Osteoblast (primary cell): ENCODE measurements around the gene TMEM119. TPM values are rescaled to one million over a fixed set of nuclear protein-coding genes. Genes with fewer than 3 reads are reported as not detected.
A peak's percentile ranks its signal among the peaks of the same experiment; 100 is the strongest.

Experiments
- DNase-seq: peaks from one replicate; pipeline ENCODE4 v3.0.0; 2011; ENCODE audit warnings: low spot score, mixed read lengths; ENCODE audit not compliant: insufficient read length; ENCODE audit errors: missing footprints
- H2AFZ ChIP-seq: 2 replicates; pipeline ENCODE4 v1.6.0; 2011; ENCODE audit warnings: mild to moderate bottlenecking, low read length
- H3K27ac ChIP-seq: 2 replicates; pipeline ENCODE4 v1.5.1; 2011; ENCODE audit warnings: mild to moderate bottlenecking, low read depth, low read length, moderate library complexity
- H3K27me3 ChIP-seq: 2 replicates; pipeline ENCODE4 v1.6.0; 2012; ENCODE audit warnings: mild to moderate bottlenecking, control low read depth, inconsistent platforms, low read length, moderate library complexity; ENCODE audit not compliant: insufficient read depth
- H3K36me3 ChIP-seq: 2 replicates; pipeline ENCODE4 v1.5.1; 2011; ENCODE audit warnings: mild to moderate bottlenecking, low read length, control low read depth, moderate library complexity; ENCODE audit not compliant: insufficient read depth
- H3K4me1 ChIP-seq: 2 replicates; pipeline ENCODE4 v1.5.1; 2011; ENCODE audit warnings: mild to moderate bottlenecking, low read length, control low read depth, moderate library complexity; ENCODE audit not compliant: insufficient read depth
- H3K4me2 ChIP-seq: 2 replicates; pipeline ENCODE4 v1.6.0; 2011; ENCODE audit warnings: mild to moderate bottlenecking, low read length; ENCODE audit not compliant: insufficient read depth
- H3K4me3 ChIP-seq: fragments of 200-600 bp; sonication (generic); 3 replicates; pipeline ENCODE4 v1.5.1; 2012; ENCODE audit warnings: mild to moderate bottlenecking, low read length, inconsistent platforms; ENCODE audit not compliant: insufficient read depth
- H3K79me2 ChIP-seq: 2 replicates; pipeline ENCODE4 v1.6.0; 2012; ENCODE audit warnings: mild to moderate bottlenecking, low read length, control low read depth, inconsistent platforms; ENCODE audit not compliant: insufficient read depth
- H3K9me3 ChIP-seq: 2 replicates; pipeline ENCODE4 v1.5.1; 2011; ENCODE audit warnings: low read depth, low read length, control low read depth
- H4K20me1 ChIP-seq: 2 replicates; pipeline ENCODE4 v1.6.0; 2012; ENCODE audit warnings: mild to moderate bottlenecking, low read length, control low read depth; ENCODE audit not compliant: insufficient read depth
- total RNA-seq: library from RNA; depleted of rRNA; stranded (reverse); fragments of >200 nt; gene quantifications from 2 replicates; pipeline ENCODE4 v1.2.3, GENCODE V29; 2012
- TF ChIP-seq, protein P1 (sequence below): IDR thresholded peaks from 2 replicates; pipeline ENCODE4 v1.5.1; 2011; ENCODE audit warnings: mild to moderate bottlenecking, low read depth, low read length, moderate library complexity; ENCODE audit errors: extremely low read depth

The TMEM119 gene
- total RNA-seq, 1 donor, result 359 TPM

GRCh38 chr12:108609537-108610335 is 11.9 kb upstream of the TMEM119 start:
- peak overlapping the region; percentile 46 for H3K4me2 ChIP-seq

DNA sequence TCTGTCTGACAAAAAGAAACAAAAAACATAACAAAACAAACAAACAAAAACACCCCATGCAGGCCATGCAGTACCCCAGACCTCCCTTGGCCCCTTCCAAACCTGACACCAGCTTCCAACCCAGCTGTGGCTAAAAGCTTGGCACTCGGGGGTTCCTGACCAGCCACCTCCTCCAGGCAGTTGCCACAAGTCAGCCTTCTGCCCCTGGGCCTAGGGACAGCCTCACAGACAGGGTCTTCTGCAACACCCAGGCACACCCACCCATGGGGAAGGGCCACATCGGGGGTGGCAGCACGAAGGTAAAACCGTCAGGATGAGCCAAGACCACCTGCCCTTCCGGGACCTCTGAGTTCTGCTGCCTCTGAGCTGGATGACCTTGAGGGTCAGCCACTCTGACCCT is 10.7 kb upstream of the TMEM119 start:
- H2AFZ ChIP-seq, result no peak overlapping the region
- no peaks in the 10 kb centered on the region for H3K9me3 ChIP-seq
- H4K20me1 ChIP-seq, result no peaks in the 10 kb centered on the region
- H3K79me2 ChIP-seq, result no peaks in the 10 kb centered on the region
- H3K4me3 ChIP-seq, result no peak overlapping the region
- no peaks in the 10 kb centered on the region for H3K27me3 ChIP-seq
- H3K4me2 ChIP-seq, result no peak overlapping the region
- TF ChIP-seq, protein P1, sequence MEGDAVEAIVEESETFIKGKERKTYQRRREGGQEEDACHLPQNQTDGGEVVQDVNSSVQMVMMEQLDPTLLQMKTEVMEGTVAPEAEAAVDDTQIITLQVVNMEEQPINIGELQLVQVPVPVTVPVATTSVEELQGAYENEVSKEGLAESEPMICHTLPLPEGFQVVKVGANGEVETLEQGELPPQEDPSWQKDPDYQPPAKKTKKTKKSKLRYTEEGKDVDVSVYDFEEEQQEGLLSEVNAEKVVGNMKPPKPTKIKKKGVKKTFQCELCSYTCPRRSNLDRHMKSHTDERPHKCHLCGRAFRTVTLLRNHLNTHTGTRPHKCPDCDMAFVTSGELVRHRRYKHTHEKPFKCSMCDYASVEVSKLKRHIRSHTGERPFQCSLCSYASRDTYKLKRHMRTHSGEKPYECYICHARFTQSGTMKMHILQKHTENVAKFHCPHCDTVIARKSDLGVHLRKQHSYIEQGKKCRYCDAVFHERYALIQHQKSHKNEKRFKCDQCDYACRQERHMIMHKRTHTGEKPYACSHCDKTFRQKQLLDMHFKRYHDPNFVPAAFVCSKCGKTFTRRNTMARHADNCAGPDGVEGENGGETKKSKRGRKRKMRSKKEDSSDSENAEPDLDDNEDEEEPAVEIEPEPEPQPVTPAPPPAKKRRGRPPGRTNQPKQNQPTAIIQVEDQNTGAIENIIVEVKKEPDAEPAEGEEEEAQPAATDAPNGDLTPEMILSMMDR, result no peak
- peaks cover 25% of the 10 kb centered on the region for H3K4me1 ChIP-seq
- H3K27ac ChIP-seq, result no peak overlapping the region
- DNase-seq, result no peak
- H3K36me3 ChIP-seq, result no peaks in the 10 kb centered on the region

More at GRCh38 chr12:108609537-108610335, 11.9 kb upstream of the TMEM119 start:
- Histone ChIP-seq H3K36me3 (no peaks in the 10 kb centered on the region), H3K9me3 (no peaks in the 10 kb centered on the region), H3K27ac (peak overlapping the region; percentile 47), H4K20me1 (no peaks in the 10 kb centered on the region), H3K4me1 (peaks cover 25% of the 10 kb centered on the region), H3K4me3 (no peak overlapping the region), H2AFZ (no peak overlapping the region), H3K27me3 (no peaks in the 10 kb centered on the region), H3K79me2 (no peaks in the 10 kb centered on the region)
- TF ChIP-seq, protein P1, result no peak
- DNase-seq, result peak; percentile 83

DNA sequence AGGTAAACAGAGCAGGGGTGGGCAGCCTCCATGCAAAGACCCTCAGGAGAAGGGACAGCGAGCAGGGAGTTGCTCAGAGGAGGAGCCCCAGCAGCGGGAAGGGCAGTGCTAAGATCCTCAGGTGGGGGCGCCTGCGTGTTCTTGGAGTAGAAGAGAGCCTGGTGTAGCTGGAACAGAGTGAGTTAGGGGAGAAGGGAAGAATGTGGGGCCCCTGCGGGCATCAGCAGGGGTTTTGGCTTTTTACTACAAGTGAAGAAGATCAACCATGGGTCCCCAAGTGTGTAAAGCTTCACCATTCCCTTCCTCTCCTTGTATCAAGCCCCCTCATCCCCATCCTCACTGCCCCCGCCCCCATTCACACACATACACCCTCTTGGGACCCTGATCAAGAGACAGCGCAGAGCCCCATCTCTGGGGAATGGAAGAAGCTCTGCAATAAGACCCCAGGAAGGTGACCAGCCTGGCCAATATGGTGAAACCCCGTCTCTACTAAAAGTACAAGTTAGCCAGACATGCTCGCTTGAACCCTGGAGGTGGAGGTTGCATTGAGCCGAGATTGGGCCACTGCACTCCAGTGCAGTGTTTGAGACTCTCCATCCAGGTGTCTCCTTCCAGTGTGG is 10.2 kb upstream of the TMEM119 start:
- DNase-seq, result peak; percentile 38
- H3K4me2 ChIP-seq, result no peak overlapping the region
- peaks cover 25% of the 10 kb centered on the region for H3K4me1 ChIP-seq

More for the DNA sequence above, 10.2 kb upstream of the TMEM119 start:
- H3K79me2 ChIP-seq, result no peaks in the 10 kb centered on the region
- H3K9me3 ChIP-seq, result no peaks in the 10 kb centered on the region
- no peaks in the 10 kb centered on the region for H3K27me3 ChIP-seq
- no peak overlapping the region for H2AFZ ChIP-seq
- TF ChIP-seq, protein P1, result no peak
- no peaks in the 10 kb centered on the region for H4K20me1 ChIP-seq
- H3K36me3 ChIP-seq, result no peaks in the 10 kb centered on the region
- no peak overlapping the region for H3K27ac ChIP-seq
- H3K4me3 ChIP-seq, result no peak overlapping the region
